ENCODE data around the gene TIMM50. TPM values are rescaled to one million over a fixed set of nuclear protein-coding genes. Genes with fewer than 3 reads are reported as not detected.
A peak's percentile ranks its signal among the peaks of the same experiment; 100 is the strongest.

TIMM50 gene
- total RNA-seq, 1 donor from 2014 or later: 43.9 TPM

DNA sequence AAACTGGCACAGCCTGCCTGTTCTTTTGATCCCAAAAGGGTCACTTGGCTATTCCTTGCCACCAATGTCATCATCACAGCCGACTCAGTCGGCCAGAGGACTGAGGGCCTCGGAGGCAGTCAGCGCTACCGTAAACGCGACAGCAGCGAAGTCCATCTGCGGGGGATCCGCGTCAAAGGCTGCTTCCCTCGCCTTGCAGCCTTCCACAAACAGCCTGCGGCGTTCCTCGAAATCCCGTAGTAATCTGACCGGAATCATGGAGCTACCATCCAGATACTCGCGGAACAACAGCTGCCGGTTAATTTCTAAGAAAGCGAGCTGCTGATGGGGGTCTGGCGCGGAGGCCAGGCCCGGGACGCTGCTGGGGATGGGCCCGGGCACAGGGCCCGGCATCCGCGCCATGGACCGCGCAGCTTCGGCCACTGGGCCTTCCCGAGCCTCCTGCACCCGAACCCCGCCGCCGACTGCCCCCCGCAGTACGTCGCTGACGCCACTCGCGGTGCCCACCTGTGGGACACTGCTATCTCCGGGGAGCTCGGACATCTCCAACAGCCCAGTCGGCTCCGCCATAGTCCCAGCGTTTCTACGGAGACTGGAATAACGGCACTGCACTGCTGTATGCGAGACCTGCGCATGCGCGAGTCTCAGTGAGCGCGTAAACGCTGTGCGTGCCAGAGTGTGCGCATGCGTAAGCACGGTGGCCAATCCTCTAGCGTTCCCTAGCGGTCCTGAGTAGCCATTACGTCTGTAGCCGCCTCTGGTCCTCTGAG is 51.8 kb downstream of the TIMM50 start, which contains the start of gene EID2B:
EID2B (minus strand) TSS at position 620 of the 770 bp plus-strand sequence; CDS start at position 570, 50 bp downstream.
- no peaks in the 10 kb centered on the region for H3K27me3 ChIP-seq
- peak; percentile 99 for ATAC-seq
- no peaks in the 10 kb centered on the region for H3K9me3 ChIP-seq
- intact Hi-C loops (cut with DNase I): no loop called here
- peak within 1 kb of the TSS; percentile 84 for H3K27ac ChIP-seq
- no peaks in the 10 kb centered on the region for H3K36me3 ChIP-seq
- peak; percentile 98 for DNase-seq
- TF ChIP-seq, protein P1, sequence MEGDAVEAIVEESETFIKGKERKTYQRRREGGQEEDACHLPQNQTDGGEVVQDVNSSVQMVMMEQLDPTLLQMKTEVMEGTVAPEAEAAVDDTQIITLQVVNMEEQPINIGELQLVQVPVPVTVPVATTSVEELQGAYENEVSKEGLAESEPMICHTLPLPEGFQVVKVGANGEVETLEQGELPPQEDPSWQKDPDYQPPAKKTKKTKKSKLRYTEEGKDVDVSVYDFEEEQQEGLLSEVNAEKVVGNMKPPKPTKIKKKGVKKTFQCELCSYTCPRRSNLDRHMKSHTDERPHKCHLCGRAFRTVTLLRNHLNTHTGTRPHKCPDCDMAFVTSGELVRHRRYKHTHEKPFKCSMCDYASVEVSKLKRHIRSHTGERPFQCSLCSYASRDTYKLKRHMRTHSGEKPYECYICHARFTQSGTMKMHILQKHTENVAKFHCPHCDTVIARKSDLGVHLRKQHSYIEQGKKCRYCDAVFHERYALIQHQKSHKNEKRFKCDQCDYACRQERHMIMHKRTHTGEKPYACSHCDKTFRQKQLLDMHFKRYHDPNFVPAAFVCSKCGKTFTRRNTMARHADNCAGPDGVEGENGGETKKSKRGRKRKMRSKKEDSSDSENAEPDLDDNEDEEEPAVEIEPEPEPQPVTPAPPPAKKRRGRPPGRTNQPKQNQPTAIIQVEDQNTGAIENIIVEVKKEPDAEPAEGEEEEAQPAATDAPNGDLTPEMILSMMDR (IDR thresholded peaks at IDR 0.05): peak; percentile 98
- peak within 1 kb of the TSS; percentile 97 for H3K4me3 ChIP-seq
- H3K4me1 ChIP-seq: peaks cover 16% of the 10 kb centered on the region

GRCh38 chr19:39533003-39533512 is 52.4 kb downstream of the TIMM50 start:
- H3K4me3 ChIP-seq: peak overlapping the region; percentile 97
- no peak for ATAC-seq
- no peaks in the 10 kb centered on the region for H3K27me3 ChIP-seq
- TF ChIP-seq, protein P1 (IDR thresholded peaks at IDR 0.05): peak; percentile 9
- intact Hi-C loops (cut with DNase I): no loop called here
- no peaks in the 10 kb centered on the region for H3K36me3 ChIP-seq
- DNase-seq: no peak
- H3K27ac ChIP-seq: no peak overlapping the region
- peaks cover 18% of the 10 kb centered on the region for H3K4me1 ChIP-seq
- H3K9me3 ChIP-seq: no peaks in the 10 kb centered on the region

DNA sequence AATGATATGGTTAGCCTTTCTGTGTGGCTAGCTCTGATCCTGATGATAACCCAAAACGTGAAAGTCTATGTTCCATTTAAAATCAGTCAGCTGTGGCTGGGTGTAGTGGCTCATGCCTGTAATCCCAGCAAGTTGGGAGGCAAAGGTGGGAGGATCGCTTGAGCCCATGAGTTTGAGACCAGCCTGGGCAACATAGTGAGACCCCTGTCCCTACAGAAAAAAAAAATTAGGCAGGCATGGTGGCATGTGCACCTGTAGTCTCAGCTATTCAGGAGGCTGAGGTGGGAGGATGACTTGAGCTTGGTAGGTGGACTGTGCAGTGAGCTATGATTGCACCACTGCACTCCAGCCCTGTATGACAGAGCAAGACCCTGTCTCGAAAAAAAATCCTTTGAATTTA is 53.2 kb downstream of the TIMM50 start:
- intact Hi-C loops (cut with DNase I): no loop called here
- Histone ChIP-seq H3K27me3 (no peaks in the 10 kb centered on the region), H3K36me3 (no peaks in the 10 kb centered on the region), H3K4me1 (peaks cover 25% of the 10 kb centered on the region), H3K27ac (no peak overlapping the region), H3K9me3 (no peaks in the 10 kb centered on the region), H3K4me3 (no peak overlapping the region)
- TF ChIP-seq, protein P1 (IDR thresholded peaks at IDR 0.05): no peak
- ATAC-seq (no peak), DNase-seq (no peak)

DNA sequence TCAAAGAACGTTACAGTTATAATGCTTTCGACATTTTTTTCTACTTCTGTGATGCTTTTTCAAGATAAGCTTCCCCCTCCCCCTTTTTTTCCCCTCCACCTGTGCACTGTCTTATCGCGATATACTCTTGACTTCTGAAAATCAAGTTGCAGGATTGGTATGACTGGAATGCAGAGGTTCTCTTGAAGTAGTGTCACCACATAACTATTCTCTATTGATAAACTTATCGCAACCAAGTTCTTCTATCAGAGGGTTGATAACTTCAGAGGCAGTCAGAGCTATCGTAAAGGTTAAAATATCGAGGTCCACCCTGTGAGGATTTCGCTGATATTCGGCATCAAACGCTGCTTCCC is 58.5 kb downstream of the TIMM50 start:
- Histone ChIP-seq H3K27ac (peak overlapping the region; percentile 91), H3K36me3 (no peaks in the 10 kb centered on the region), H3K27me3 (no peaks in the 10 kb centered on the region), H3K4me3 (peak overlapping the region; percentile 70), H3K4me1 (peaks cover 20% of the 10 kb centered on the region), H3K9me3 (no peaks in the 10 kb centered on the region)
- TF ChIP-seq, protein P1 (IDR thresholded peaks at IDR 0.05): no peak
- intact Hi-C loops (cut with DNase I): no loop called here
- DNase-seq: no peak
- ATAC-seq: no peak

DNA sequence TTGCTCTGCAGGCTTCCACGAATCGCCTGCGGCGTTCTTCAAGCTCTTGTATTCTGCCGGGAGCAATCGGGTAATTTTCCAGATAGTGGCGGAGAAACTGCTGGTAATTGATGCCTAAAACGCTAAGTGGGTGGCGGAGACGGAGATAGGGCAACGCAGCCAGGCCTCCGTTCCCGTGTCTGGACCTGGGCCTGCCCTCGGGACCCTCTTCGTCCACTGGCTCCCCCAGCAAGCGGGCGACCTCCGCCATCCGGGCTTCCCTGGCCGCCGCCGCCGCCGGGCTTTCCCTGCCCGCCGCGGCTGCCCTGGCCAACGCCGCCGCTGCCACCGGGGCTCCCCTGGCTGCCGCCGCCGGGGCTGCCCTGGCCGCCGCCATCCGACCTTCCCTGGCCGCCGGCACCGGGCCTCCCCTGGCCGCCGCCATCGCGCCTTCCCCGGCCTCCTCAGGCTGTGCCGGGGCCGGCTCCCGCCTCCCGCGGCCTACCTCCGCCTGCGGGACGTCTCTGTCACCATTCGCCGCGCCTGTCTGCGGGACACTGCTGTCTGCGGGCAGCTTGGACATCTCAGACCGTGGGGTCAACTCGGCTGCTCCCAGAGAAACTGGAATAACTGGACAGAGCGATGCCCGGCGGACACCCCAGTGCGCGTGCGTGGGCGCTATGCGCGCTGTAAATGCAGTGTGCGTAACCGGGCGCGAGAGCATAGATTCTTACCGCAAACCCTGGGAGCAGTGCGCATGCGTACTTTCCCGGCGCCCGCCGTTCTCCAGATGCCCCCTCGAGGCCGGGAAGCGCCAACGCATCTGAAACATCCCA is 59.1 kb downstream of the TIMM50 start, which contains the start of gene EID2:
EID2 (minus strand) TSS at position 644 of the 815 bp plus-strand sequence; CDS start at position 562, 82 bp downstream.
- peak within 1 kb of the TSS; percentile 70 for H3K4me3 ChIP-seq
- intact Hi-C loops (cut with DNase I): no loop called here
- TF ChIP-seq, protein P1 (IDR thresholded peaks at IDR 0.05): peak; percentile 84
- H3K27ac ChIP-seq: peak within 1 kb of the TSS; percentile 91
- peaks cover 20% of the 10 kb centered on the region for H3K4me1 ChIP-seq
- peak; percentile 98 for ATAC-seq
- H3K36me3 ChIP-seq: no peaks in the 10 kb centered on the region
- H3K9me3 ChIP-seq: no peaks in the 10 kb centered on the region
- peak; percentile 98 for DNase-seq
- H3K27me3 ChIP-seq: no peaks in the 10 kb centered on the region
